OCI-LY3 (cell line): ENCODE data around the gene GPR89B.
"Not testable (repeated sequence)": the region's sequence is repeated elsewhere in the genome, so short reads cannot be mapped to it uniquely, and the experiment has no call there.

Experiments used
- CTCF ChIP-seq: fragments of 200-600, 300-600 bp; sonication (generic); IDR thresholded peaks from 2 replicates; pipeline ENCODE4 v1.5.1; 2014; ENCODE audit warnings: antibody characterized with exemption, low read length, low read depth
- EZH2phosphoT487 ChIP-seq: fragments of 200-600 bp; shearing (Covaris generic); IDR thresholded peaks from 2 replicates; pipeline ENCODE4 v1.6.1; 2018; ENCODE audit warnings: antibody characterized with exemption, mixed run types, low read depth

- TF ChIP-seq CTCF, EZH2phosphoT487: not testable (repeated sequence)
Measured at GRCh38 chr1:147959680-147960079, 31.5 kb downstream of the GPR89B start.
